ENCODE measurements around the gene UBR4.

GRCh38 chr1:19205845-19206244, 4.2 kb downstream of the UBR4 start:
- no peak for TF ChIP-seq POLR2A (IDR thresholded peaks at IDR 0.05; ENCODE audit: low read depth, low read length)
- no peak for TF ChIP-seq POLR2AphosphoS5 (IDR thresholded peaks at IDR 0.05; ENCODE audit: low read depth, low read length)
